Activated CD8-positive, alpha-beta memory T cell treated with anti-CD3 and anti-CD28 coated beads, Interleukin-2, amount 50 U/mL, for 24 hours (primary cell): ENCODE data around the gene RAB6B.

Experiments
- DNase-seq: peaks from one replicate; pipeline ENCODE4 v3.0.0-alpha.2; 2020; ENCODE audit errors: extremely low read depth

RAB6B gene

GRCh38 chr3:133894353-133895207 lies 1.1 kb downstream of the RAB6B start:
- no peak for DNase-seq

DNA sequence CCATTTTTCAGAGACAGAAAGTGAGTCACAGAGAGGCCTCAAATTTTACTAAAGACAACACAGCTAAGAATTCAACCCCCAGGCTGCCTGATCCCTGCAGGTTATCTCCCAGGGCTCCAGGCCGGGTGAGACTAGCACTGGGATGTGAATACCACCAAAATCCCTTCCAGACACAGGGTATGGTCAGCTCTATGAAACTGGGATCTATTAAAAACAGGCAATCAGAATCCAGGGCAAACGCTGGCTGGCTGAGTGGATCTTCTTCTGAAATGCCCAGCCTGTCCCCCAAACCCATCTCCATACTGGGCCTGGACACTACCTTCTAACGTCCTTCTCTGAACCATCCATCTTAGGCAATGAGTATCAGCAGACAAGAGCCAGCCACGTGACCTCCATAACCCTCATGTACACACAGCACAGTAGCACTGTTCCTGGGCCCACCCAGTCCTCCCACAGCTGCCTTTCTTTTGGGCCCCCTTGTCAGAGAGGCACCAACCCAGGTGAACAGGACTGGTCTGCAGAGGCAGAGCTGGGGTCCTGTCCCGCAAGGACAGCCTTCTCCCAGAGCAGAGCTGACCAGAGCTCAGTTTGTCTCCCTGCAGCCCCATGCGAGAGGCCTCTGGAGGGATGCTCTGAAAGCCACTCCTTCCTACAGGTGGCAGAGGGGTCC lies 1.9 kb downstream of the RAB6B start:
- no peak for DNase-seq

DNA sequence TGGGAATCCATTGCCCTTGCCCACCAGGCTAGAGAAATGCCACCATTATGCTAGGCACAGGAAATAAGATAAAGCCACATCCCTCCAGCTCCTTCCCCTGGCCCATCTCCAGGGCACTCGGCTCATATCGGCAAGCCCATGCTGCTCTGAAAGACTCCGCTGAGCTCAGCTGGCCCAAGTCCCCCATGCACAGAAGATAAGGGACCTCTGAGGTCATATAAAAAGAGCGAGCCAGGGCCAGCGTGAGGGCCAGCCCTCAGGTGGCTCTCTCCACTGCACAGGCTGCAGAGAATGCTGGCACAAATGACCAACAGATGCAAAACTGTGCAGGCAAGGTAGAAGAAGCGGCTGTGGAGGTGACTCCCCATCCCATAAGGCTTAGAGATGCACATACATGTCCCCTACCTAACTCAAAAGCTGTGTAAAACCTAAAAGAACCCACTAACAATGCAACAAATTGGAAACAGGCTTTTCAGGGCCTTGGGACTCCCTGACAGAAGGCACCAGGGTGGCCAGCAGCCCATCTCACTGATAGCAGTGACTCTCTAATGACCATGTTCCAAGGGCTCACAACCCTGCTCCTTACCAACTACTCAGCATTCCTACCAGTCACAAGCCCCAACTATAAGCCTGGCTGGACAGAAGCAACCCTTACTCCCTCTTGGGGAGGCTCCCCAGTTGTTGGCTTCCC lies 3.0 kb downstream of the RAB6B start:
- no peak for DNase-seq

- DNase-seq, result no peak
These were observed 3.9 kb downstream of the RAB6B start for GRCh38 chr3:133891662-133892378.

- no peak for DNase-seq
These were observed 4.6 kb downstream of the RAB6B start for GRCh38 chr3:133890972-133891644.

DNA sequence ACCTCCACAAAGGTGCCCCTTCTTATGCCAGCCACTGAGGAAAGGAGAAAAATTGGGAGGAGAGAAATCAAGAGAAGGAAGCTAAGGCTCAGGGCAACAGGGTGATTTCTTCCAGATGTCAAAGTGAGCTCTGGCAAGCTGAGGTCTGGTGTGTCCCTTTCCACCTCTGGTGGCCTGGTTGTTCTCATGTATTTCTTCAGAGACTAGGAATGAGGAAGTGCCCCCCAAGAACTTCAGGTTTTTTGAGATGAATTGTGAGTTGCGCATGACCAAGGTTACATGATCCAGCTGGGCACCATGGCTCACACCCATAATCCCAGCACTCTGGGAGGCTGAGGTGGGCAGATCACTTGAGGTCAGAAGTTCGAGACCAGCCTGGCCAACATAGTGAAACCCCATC lies 5.6 kb downstream of the RAB6B start:
- no peak for DNase-seq

GRCh38 chr3:133888726-133889340 lies 6.8 kb downstream of the RAB6B start:
- no peak for DNase-seq

- no peak for DNase-seq
These were observed 7.6 kb downstream of the RAB6B start for GRCh38 chr3:133887803-133888703.

- DNase-seq, result no peak
These were observed 8.4 kb downstream of the RAB6B start for GRCh38 chr3:133887074-133887802.

DNA sequence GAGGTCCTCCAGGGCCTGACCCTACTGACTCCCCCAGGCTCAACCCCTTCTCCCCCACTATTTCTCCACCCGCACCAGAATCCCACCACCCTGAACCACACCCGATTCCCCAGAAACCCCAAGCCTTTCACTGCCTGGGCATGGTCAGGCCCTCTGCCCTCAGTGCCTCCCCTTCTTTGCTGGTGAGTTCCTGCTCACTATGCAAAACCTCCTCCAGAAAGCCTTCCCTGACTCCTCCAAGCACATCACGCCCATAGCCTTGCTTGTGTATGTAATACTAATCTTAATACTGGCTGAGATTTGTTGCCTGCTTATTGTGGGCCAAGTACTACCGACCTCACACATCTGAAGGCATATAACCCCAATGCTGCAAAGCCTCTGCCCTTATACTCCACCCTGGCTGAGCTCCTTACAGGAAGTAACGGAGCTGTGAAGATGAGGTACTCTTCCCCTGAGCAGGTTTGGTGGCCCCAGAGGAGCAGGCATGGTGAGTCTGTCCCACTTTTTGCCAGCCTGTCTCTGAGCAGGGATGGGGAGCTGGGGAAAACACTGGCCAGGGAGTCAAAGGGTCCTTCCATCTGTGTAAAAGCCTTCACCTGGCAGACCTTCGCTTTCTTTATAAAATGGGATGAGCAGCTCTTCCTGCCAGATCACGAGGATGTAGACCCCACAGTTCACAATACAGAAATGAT lies 9.5 kb downstream of the RAB6B start:
- DNase-seq, result no peak

GRCh38 chr3:133884887-133885711 lies 10.6 kb downstream of the RAB6B start:
- no peak for DNase-seq

DNA sequence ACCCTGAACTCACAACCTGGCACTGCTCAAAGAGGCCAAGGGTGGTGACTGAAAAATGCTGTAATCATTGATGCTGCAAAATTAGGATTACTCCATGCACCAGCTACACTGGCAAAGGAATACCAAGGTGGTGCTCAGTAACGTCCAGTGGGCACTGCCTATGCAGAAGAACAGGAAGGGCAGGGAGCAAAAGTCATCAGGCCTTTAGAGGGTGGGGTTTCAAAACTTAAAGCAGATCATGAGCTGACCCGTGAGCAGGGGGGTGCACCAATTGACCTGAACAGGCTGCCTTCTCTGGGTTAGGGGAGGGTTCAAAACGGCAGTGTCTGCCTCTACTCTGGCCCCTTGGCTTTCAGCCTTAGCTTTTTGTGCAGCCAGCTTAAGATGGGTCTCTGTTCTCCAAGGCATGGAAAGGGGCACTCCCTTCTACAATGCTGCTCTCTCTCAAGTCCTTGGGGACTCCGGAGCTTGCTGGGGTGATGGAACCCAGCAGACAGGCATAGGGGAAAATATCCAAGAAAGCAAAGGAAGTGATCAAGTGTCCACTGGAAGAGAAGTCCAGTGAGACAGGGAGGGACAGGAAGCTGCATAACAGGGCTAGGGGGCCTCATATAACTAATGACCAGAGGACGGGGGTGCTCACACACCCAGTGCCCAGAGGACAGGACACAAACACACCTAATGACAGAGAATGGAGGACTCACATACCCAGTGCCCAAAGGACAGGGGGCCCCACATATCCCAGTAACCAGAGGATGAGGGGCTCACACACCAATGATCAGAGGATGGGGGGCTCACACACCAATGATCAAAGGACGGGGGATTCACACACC lies 11.4 kb downstream of the RAB6B start:
- no peak for DNase-seq

DNA sequence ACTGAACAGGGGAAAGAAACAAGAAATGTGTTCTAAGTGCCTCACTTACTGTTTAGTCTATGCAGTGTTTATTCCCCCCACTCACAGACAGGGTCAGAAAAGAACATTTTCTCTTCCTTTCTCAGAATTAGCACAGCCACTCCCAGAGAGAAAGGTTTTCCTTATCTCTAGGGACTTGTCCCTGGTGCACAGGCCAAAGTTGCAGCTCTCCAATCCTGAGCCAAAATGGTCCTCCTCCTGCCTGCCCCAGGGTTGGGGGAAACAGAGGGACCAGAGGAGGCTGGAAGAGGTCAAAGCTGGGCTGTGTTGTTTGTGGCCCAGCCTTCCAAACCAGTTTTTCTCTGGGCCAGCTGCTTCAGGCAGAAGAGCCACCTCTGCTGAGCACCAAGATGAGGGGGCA lies 12.0 kb downstream of the RAB6B start:
- DNase-seq, result no peak

- DNase-seq, result no peak
These were observed 12.6 kb downstream of the RAB6B start for GRCh38 chr3:133882986-133883586.

DNA sequence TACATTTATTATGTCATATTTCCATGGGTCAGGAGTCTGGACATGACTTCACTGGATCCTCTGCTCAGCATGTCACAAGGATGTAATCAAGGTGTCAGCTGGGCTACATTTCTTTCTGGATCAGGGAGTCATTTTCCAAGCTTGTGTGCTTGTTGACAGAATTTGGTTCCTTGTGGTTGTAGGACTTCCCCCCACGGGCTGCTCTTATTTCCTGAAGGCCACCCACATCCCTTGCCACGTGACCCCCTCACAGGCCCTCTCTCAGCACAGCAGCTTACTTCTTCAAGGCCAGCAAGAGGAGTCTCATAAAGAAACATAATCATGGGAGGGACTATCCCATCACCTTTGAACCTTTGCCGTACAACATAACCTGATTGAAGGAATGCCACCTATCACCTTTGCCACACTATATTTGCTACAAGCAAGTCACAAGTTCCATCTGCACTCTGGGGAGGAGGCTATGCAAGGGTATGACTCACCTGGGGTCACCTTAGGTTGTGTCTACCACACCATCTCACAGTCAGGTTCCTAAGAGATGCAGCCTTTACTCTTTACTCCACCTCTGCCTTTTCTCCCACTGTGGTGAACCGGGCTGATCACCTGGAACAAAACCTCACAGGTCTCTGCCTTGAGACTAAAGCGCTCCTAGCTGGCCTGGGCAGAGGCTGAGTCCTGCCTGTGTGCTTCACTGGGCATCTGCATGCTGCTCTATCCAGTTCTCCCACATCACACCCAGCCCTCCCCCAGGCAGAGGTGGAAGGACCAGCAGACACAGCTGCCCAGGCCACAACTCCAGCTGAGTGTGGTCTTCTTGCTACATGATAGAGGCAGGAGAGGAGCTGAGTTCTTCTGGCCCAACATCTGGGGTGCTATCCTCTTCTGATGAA lies 13.5 kb downstream of the RAB6B start:
- no peak for DNase-seq
